Upper lobe of left lung (tissue), 4 donors: ENCODE measurements around the gene FBXL20.

Source experiments
- CTCF ChIP-seq, 6 experiments: fragments of 450-650 bp in 4 of 6; fragments of 200-600 bp in 2 of 6; sonication (generic) in 2 of 6; IDR thresholded peaks; one replicate each; pipeline ENCODE4 v1.5.1; 2016 to 2019; ENCODE audit warnings: antibody characterized with exemption in 6 of 6
- EP300 ChIP-seq, 4 donors: sonication (generic); formaldehyde crosslinking; IDR thresholded peaks; one replicate each; pipeline ENCODE4 v1.5.1; 2017; ENCODE audit warnings: antibody characterized with exemption in 4 of 4, control low read depth in 2 of 4
- POLR2A ChIP-seq, 4 donors: fragments of 450-650 bp; IDR thresholded peaks; one replicate each; pipeline ENCODE4 v1.5.1; 2016 to 2017; ENCODE audit warnings: antibody characterized with exemption in 4 of 4, mild to moderate bottlenecking in 2 of 4
- POLR2AphosphoS5 ChIP-seq, 2 donors: sonication (generic); formaldehyde crosslinking; IDR thresholded peaks; one replicate each; pipeline ENCODE4 v1.5.1; 2017; ENCODE audit warnings: antibody characterized with exemption in 2 of 2

GRCh38 chr17:39364236-39365025 lies 37.0 kb downstream of the FBXL20 start:
- TF ChIP-seq EP300 (IDR thresholded peaks at IDR 0.05) (no peak), POLR2AphosphoS5 (IDR thresholded peaks at IDR 0.05) (no peak), CTCF (IDR thresholded peaks at IDR 0.05) (no peak), POLR2A (IDR thresholded peaks at IDR 0.05) (no peak)
